ENCODE data around the gene CRIP1.

The CRIP1 gene

GRCh38 chr14:105469456-105470349 lies 17.0 kb upstream of the CRIP1 start:
- no peak for DNase-seq (ENCODE audit: low read depth)
- TF ChIP-seq, protein P1, sequence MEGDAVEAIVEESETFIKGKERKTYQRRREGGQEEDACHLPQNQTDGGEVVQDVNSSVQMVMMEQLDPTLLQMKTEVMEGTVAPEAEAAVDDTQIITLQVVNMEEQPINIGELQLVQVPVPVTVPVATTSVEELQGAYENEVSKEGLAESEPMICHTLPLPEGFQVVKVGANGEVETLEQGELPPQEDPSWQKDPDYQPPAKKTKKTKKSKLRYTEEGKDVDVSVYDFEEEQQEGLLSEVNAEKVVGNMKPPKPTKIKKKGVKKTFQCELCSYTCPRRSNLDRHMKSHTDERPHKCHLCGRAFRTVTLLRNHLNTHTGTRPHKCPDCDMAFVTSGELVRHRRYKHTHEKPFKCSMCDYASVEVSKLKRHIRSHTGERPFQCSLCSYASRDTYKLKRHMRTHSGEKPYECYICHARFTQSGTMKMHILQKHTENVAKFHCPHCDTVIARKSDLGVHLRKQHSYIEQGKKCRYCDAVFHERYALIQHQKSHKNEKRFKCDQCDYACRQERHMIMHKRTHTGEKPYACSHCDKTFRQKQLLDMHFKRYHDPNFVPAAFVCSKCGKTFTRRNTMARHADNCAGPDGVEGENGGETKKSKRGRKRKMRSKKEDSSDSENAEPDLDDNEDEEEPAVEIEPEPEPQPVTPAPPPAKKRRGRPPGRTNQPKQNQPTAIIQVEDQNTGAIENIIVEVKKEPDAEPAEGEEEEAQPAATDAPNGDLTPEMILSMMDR (IDR thresholded peaks at IDR 0.05; ENCODE audit: control insufficient read depth, insufficient read depth, low read depth, low read length, missing control alignments) = no peak
- no peak overlapping the region for H3K4me3 ChIP-seq (ENCODE audit: control insufficient read depth, low read depth, low read length)

- TF ChIP-seq, protein P1 (IDR thresholded peaks at IDR 0.05; ENCODE audit: control insufficient read depth, insufficient read depth, low read depth, low read length, missing control alignments) = no peak
- no peak overlapping the region for H3K4me3 ChIP-seq (ENCODE audit: control insufficient read depth, low read depth, low read length)
- DNase-seq (ENCODE audit: low read depth) = no peak
Observed at GRCh38 chr14:105470350-105471296, 16.1 kb upstream of the CRIP1 start.

DNA sequence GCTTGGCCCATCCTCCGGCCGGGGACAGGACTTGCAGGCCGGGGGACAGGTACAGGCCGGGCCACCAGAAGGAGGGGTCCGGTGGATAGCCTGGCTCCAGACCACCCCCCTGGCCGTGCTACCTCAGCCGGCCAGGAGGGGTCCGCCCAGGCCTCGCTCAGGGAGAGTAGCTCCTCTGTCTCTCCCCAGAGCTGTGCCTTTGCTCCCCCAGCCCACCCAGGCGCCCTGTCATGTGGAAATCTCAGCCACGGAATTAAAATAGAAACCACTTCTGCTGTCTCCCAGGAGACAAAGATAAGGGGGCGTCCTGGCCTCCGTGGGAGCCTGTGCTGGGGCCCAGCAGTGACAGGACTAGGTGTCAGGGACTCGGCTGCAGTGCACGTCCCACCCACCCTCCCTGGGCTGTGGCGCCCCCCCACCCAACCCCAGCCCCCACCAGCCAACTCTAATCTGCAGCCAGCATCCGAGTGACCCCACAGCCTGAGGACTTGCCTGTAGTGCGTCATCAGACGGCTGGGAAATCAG lies 15.3 kb upstream of the CRIP1 start:
- no peak overlapping the region for H3K4me3 ChIP-seq (ENCODE audit: control insufficient read depth, low read depth, low read length)
- TF ChIP-seq, protein P1 (IDR thresholded peaks at IDR 0.05; ENCODE audit: control insufficient read depth, insufficient read depth, low read depth, low read length, missing control alignments) = no peak
- DNase-seq (ENCODE audit: low read depth) = no peak

DNA sequence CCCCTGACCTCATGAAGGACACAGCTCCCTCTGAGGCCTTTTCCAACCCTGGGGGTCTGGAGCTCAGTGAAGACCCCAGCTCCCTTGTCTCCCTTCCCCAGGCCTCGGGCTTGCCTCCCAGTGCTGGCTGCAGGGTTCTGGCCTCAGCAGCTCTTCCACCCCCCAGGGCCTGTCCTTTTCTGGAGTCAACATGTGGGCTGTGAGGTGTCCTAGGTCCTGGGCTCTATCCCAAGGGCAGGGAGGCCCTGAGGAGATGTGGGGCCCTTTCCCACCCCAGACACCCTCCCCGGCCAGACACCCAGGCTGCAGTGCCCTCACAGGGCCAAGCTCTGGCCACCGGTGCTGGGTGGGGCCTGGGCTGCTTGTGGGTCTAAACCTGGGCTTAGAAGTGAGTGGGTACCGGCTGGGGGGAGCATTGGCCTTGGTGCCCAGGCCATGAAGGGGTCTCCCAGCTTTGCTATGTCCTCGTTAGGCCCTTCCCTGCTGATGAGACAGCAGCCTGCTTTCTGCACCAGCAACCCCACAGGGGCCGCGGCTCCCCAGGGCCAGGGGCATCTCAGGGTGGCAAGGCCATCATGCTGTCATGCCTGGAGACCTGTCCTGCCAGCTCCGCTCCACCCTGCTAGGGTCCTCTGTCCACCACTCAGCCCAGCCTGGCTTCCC lies 14.7 kb upstream of the CRIP1 start:
- TF ChIP-seq, protein P1 (IDR thresholded peaks at IDR 0.05; ENCODE audit: control insufficient read depth, insufficient read depth, low read depth, low read length, missing control alignments) = no peak

GRCh38 chr14:105472486-105472991 lies 14.1 kb upstream of the CRIP1 start:
- H3K4me3 ChIP-seq (ENCODE audit: control insufficient read depth, low read depth, low read length) = no peak overlapping the region
- TF ChIP-seq, protein P1 (IDR thresholded peaks at IDR 0.05; ENCODE audit: control insufficient read depth, insufficient read depth, low read depth, low read length, missing control alignments) = no peak
- DNase-seq (ENCODE audit: low read depth) = no peak

More for the DNA sequence above, 14.7 kb upstream of the CRIP1 start:
- H3K4me3 ChIP-seq (ENCODE audit: control insufficient read depth, low read depth, low read length) = no peak overlapping the region
- no peak for DNase-seq (ENCODE audit: low read depth)
